LNCaP clone FGC (cell line): Measurements from ENCODE around the gene CDKN2B-AS1.

Experiments used
- DNase-seq: peaks from one replicate; pipeline ENCODE4 v3.0.0-alpha.2; 2011; ENCODE audit warnings: low read depth
- H3K4me3 ChIP-seq: 2 replicates; pipeline ENCODE4 v1.5.1; 2011; ENCODE audit warnings: mild to moderate bottlenecking, low read depth, low read length, control low read depth
- TF ChIP-seq, protein P1 (sequence below): IDR thresholded peaks from 2 replicates; pipeline ENCODE4 v1.5.1; 2012; ENCODE audit warnings: mild to moderate bottlenecking; ENCODE audit not compliant: control insufficient read depth, insufficient read depth; ENCODE audit errors: extremely low read depth

Gene CDKN2B-AS1

DNA sequence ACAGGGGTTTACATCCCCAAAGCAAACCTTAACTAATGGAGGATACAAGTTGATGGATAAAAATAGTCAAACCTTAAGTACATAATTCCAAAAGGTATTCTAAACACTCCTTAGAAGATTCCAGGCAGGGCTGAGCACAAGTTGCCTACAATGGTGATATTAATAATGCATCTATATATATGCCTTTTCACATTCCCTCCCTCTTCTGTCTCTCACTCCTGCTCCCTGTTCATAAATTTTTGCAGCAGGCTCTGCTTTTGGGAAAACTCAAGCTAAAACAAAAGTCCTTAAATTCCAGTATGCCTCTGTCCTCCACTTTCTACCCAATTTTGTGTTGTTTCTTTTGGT is 153.9 kb downstream of the CDKN2B-AS1 start:
- H3K4me3 ChIP-seq = no peak overlapping the region
- TF ChIP-seq, protein P1, sequence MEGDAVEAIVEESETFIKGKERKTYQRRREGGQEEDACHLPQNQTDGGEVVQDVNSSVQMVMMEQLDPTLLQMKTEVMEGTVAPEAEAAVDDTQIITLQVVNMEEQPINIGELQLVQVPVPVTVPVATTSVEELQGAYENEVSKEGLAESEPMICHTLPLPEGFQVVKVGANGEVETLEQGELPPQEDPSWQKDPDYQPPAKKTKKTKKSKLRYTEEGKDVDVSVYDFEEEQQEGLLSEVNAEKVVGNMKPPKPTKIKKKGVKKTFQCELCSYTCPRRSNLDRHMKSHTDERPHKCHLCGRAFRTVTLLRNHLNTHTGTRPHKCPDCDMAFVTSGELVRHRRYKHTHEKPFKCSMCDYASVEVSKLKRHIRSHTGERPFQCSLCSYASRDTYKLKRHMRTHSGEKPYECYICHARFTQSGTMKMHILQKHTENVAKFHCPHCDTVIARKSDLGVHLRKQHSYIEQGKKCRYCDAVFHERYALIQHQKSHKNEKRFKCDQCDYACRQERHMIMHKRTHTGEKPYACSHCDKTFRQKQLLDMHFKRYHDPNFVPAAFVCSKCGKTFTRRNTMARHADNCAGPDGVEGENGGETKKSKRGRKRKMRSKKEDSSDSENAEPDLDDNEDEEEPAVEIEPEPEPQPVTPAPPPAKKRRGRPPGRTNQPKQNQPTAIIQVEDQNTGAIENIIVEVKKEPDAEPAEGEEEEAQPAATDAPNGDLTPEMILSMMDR = no peak
- DNase-seq = no peak

DNA sequence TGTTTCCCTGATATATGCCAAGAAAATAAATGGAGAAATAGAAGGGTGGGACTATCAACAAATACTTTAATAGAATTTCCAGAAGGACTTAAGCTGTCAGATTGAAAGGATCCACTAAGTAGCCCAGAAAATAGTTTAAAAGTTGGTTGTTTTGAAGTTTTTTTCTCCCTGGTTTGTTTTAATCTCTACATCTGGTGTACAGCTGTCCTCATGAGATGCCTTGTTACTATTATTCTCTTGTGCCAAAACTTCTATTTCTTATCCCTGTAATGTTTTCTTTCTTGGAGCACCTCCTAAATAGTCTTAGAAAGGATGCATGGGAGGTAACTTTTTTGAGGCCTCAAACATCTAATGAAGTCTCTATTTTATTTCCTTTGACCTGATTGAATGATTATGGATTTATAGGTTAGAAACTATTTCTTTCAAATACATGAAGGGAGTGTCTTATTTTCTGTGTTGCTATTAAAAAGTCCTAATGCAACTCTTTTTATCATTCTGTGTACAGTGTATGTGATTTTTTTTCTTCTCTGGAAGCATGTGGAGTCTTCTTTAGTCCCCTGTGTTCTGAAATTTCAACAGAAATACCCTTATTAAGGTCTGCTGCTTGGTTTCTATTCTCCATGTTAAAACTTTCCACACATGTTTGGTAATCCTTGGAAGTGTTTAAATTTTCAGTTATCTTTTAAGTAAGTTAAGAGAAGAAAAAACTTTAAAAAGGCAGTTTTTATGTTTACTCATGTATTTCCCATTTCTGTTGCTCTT is 154.5 kb downstream of the CDKN2B-AS1 start:
- no peak overlapping the region for H3K4me3 ChIP-seq
- no peak for DNase-seq
- TF ChIP-seq, protein P1 = no peak

DNA sequence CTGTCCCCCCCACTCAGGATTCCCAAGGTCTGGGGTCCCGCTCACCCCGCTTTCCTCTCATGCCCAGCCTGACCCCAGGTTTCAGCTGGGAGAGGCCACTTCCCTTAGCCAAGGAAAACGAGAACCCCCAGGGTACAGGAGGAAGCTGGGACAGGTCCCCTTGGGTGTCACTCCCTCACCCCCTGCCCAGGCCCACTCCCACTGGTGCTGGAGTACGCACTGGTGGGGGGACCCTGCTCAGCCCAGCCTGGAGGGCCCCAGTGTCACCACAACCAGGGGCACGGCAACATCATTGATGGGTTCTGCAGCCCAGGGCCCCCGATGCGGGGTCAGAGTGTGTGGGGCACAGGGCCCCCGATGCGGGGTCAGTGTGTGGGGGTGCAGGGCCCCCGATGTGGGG is 159.5 kb downstream of the CDKN2B-AS1 start:
- TF ChIP-seq, protein P1 = no peak
- H3K4me3 ChIP-seq = no peak overlapping the region
- no peak for DNase-seq

DNA sequence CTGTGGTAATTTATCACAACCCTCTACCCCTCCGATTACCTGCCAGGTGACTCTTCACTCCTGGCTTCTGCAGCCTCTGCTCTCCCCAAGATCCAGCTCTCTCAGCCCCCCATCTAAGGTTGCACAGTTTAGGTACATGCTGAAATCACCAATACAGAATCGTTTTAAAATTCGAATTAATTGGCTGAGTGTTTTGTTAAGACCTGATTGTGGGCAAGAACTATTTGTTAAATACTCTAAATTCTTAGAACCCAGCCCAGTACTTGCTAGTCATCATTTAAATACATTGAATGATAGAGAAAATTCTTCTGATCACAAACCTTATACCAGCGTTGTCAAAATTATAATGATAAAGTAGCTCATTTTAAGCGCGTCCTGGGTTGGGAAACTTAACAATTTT is 162.0 kb downstream of the CDKN2B-AS1 start:
- TF ChIP-seq, protein P1 = no peak
- no peak overlapping the region for H3K4me3 ChIP-seq
- no peak for DNase-seq

DNA sequence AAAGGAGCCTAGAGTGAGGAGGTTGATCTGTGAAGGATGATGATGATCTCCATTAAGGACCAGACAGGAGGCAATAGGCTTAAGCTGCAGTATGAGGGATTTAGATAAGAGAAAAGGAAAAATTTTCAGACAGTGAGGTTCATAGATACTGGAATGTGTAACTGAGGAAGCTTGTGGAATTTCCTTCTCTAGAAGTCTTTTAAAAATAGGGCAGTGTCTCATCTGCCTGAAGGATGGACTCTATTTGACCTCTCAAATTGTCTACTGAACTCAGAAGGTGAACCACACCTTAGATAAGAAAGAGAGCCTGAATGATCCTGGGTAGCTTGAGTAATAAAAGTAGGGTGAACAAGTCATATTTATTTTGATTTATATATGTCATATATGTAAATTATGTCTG is 162.7 kb downstream of the CDKN2B-AS1 start:
- no peak overlapping the region for H3K4me3 ChIP-seq
- TF ChIP-seq, protein P1 = no peak
- DNase-seq = no peak

DNA sequence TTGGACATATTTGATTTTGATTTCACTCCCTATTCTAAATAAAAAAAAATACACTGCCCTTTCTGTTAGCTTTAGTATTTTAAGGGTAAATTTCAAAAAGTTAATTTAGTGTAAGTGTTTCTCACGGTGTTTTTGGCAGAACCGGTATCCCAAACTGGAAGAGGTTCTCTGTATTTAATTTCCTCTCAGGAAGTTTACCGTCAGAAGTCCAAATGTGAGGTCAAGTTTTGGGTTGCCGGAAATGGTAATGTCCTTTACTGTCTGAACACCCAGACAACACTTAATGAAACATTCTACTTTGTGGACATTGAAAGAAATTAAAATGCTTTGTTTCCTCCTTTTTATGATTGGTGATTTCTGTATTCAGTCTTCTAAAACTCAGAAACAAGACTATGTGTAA is 163.2 kb downstream of the CDKN2B-AS1 start:
- no peak for DNase-seq
- TF ChIP-seq, protein P1 = no peak
- H3K4me3 ChIP-seq = no peak overlapping the region

DNA sequence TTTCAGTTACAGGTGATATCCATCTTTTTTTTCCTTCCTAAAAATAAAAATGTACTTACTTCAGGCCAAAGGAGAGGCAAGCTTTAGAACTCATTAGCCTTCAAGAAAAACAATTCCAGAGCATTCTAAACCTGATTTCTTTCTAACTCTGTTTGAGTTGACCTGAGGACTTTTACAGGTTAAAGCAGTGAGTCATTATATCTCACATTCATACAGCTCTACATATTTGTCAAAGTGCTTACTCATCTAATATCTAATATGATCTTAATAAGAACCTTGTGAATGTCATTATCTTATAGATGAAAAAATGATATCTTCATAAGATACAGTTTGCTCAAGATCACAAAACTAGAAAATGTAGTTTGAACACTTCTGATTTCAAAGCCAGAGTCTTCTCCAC is 163.7 kb downstream of the CDKN2B-AS1 start:
- DNase-seq = no peak
- TF ChIP-seq, protein P1 = no peak
- H3K4me3 ChIP-seq = no peak overlapping the region
